Activated CD8-positive, alpha-beta memory T cell treated with anti-CD3 and anti-CD28 coated beads for 36 hours (primary cell): ENCODE measurements around the gene ALDH3B1. TPM values are rescaled to one million over a fixed set of nuclear protein-coding genes. Genes with fewer than 3 reads are reported as not detected.

Experiments used
- total RNA-seq, 2 experiments: library from RNA; stranded (reverse); gene quantifications; one replicate each; pipeline ENCODE4 v1.2.3, GENCODE V29; 2021

The ALDH3B1 gene
- total RNA-seq, 2 experiments from 2014 or later: not detected

Other genes starting within 250 kb of the ALDH3B1 start
- 10 to 100 TPM; 10.5 to 11.5 TPM for gene UNC93B1, start 6.2 kb upstream of the ALDH3B1 start, total RNA-seq
- gene NDUFS8, start 20.4 kb downstream of the ALDH3B1 start, total RNA-seq: 100 to 1,000 TPM; 126 to 137 TPM
- gene TCIRG1, start 28.7 kb downstream of the ALDH3B1 start, total RNA-seq: 100 to 1,000 TPM; 129 to 130 TPM
- 10 to 100 TPM; 12.2 to 12.3 TPM for gene CHKA, start 111.1 kb downstream of the ALDH3B1 start, total RNA-seq
- gene KMT5B, start 203.0 kb downstream of the ALDH3B1 start, total RNA-seq: 10 to 100 TPM; 14.4 to 14.7 TPM